Bronchial epithelial cell (primary cell): ENCODE measurements around the gene CDC5L. TPM values are rescaled to one million over a fixed set of nuclear protein-coding genes. Genes with fewer than 3 reads are reported as not detected.

Experiments
- DNase-seq: peaks from one replicate; pipeline ENCODE4 v3.0.0-alpha.2; 2010; ENCODE audit warnings: low read depth
- FAIRE-seq: peaks from 2 replicates; lab custom pipeline; 2011; peaks lifted over from hg19 to GRCh38; lab: Jason Lieb, UNC
- H3K27me3 ChIP-seq: 2 replicates; pipeline ENCODE4 v1.5.1; 2011; ENCODE audit warnings: low read length; ENCODE audit not compliant: control insufficient read depth, insufficient read depth
- H3K36me3 ChIP-seq: 2 replicates; pipeline ENCODE4 v1.5.1; 2011; ENCODE audit warnings: low read length; ENCODE audit not compliant: control insufficient read depth, insufficient read depth
- H3K4me3 ChIP-seq: 2 replicates; pipeline ENCODE4 v1.5.1; 2011; ENCODE audit warnings: mild to moderate bottlenecking, low read depth, low read length, control low read depth
- CTCF ChIP-seq: IDR thresholded peaks from 2 replicates; pipeline ENCODE4 v1.5.1; 2011; ENCODE audit warnings: mild to moderate bottlenecking, moderate library complexity, low read length, control low read depth, inconsistent platforms; ENCODE audit not compliant: insufficient read depth, severe bottlenecking
- total RNA-seq: library from RNA; depleted of rRNA; stranded (reverse); fragments of >200 nt; gene quantifications from 2 replicates; pipeline ENCODE4 v1.2.1, GENCODE V29; 2014

The CDC5L gene
- total RNA-seq, 1 donor from 2014 or later, result 16.8 TPM

- H3K27me3 ChIP-seq, result no peaks in the 10 kb centered on the region
- DNase-seq (no peak), FAIRE-seq (no peak)
- no peak for TF ChIP-seq CTCF
- no peaks in the 10 kb centered on the region for H3K36me3 ChIP-seq
- no peak overlapping the region for H3K4me3 ChIP-seq
Measured at GRCh38 chr6:44498436-44498835, 110.9 kb downstream of the CDC5L start.

DNA sequence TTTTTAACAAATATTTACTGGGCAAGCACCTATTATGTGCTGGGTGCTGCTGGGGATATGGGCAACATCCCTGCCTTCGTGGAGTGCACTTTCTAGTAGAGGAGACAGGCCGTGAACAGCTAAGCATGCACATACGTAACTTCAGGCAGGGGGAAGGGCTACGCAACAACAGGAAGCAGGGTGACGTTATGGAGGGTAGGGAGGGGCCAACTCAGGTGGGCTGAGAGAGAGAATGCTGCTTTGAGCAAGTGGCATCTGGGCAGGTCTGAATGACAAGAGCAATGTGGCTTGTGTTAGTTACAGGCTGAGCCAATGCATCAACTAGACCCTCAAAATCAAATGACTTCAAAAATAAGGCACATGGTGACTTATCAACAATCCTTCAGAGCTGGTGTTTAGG is 112.1 kb downstream of the CDC5L start:
- FAIRE-seq (peak; percentile 43), DNase-seq (no peak)
- H3K36me3 ChIP-seq, result no peaks in the 10 kb centered on the region
- H3K4me3 ChIP-seq, result no peak overlapping the region
- H3K27me3 ChIP-seq, result no peaks in the 10 kb centered on the region
- TF ChIP-seq CTCF, result no peak

Other genes starting within 250 kb of the CDC5L start
- not detected in 2 replicates for gene CAPN11, start 228.9 kb upstream of the CDC5L start, total RNA-seq
- gene MYMX, start 170.8 kb upstream of the CDC5L start, total RNA-seq, result not detected in 2 replicates
- gene SLC29A1, start 164.1 kb upstream of the CDC5L start, total RNA-seq, result 1.2 and 1.8 TPM in 2 replicates
- gene HSP90AB1, start 140.6 kb upstream of the CDC5L start, total RNA-seq, result 200 and 396 TPM in 2 replicates
- gene SLC35B2, start 130.2 kb upstream of the CDC5L start, total RNA-seq, result 50.4 and 52.9 TPM in 2 replicates
- 3.3 and 5.3 TPM in 2 replicates for gene NFKBIE, start 122.2 kb upstream of the CDC5L start, total RNA-seq
- not detected in 2 replicates for gene TMEM151B, start 117.3 kb upstream of the CDC5L start, total RNA-seq
- 9.5 and 12.4 TPM in 2 replicates for gene AARS2, start 74.4 kb upstream of the CDC5L start, total RNA-seq
- not detected in 2 replicates for gene SPATS1, start 45.1 kb upstream of the CDC5L start, total RNA-seq